CD4-positive, alpha-beta T cell (primary cell): Measurements from ENCODE around the gene ABLIM2. TPM values are rescaled to one million over a fixed set of nuclear protein-coding genes. Genes with fewer than 3 reads are reported as not detected.

Experiments used
- ATAC-seq: fragments of 200-7000 bp; cut with Tn5 transposase; one replicate; pipeline ENCODE4 v1.10.0; 2022; ENCODE audit warnings: mild to moderate bottlenecking; ENCODE audit not compliant: poor library complexity
- CTCF ChIA-PET: fragments of 350-600 bp; sonication (Branson Sonifier 250); formaldehyde crosslinking; loops from one replicate; lab custom pipeline; 2021; ENCODE audit warnings: antibody characterized with exemption, inconsistent platforms; lab: Charles Lee
- POLR2A ChIA-PET: fragments of 350-600 bp; sonication (Branson Sonifier 250); formaldehyde crosslinking; loops from one replicate; lab custom pipeline; 2021; ENCODE audit warnings: antibody characterized with exemption, inconsistent platforms; lab: Charles Lee
- DNase-seq, 14 experiments: peaks; one replicate each; pipeline ENCODE4 v3.0.0-alpha.2; 2013 to 2020; ENCODE audit warnings: mixed read lengths in 2 of 14
- H3K27ac ChIP-seq, 2 donors: one replicate each; pipeline versions ENCODE4 v1.5.1 to v1.7.0; 2013; ENCODE audit warnings: low read length in 2 of 2, low read depth in 1 of 2, mild to moderate bottlenecking in 1 of 2
- H3K27me3 ChIP-seq, 2 experiments: 1 replicate in 1 of 2; 2 replicates in 1 of 2; pipeline versions ENCODE4 v1.6.1 to v1.7.0; 2013; ENCODE audit warnings: low read length in 2 of 2, control low read depth in 1 of 2, mild to moderate bottlenecking in 1 of 2, moderate library complexity in 1 of 2; ENCODE audit not compliant: insufficient read depth in 2 of 2, control insufficient read depth in 1 of 2
- H3K36me3 ChIP-seq: one replicate; pipeline ENCODE4 v1.6.1; 2013; ENCODE audit warnings: low read length, control low read depth; ENCODE audit not compliant: insufficient read depth
- H3K4me1 ChIP-seq: one replicate; pipeline ENCODE4 v1.6.1; 2013; ENCODE audit warnings: low read length, control low read depth; ENCODE audit not compliant: insufficient read depth
- H3K4me3 ChIP-seq: one replicate; pipeline ENCODE4 v1.5.1; 2013; ENCODE audit warnings: mild to moderate bottlenecking, low read length, moderate library complexity
- H3K9me3 ChIP-seq, 2 experiments: 1 replicate in 1 of 2; 2 replicates in 1 of 2; pipeline versions ENCODE4 v1.6.1 to v1.7.0; 2013; ENCODE audit warnings: low read length in 2 of 2, mild to moderate bottlenecking in 2 of 2, control low read depth in 1 of 2, moderate library complexity in 1 of 2; ENCODE audit not compliant: control insufficient read depth in 1 of 2, insufficient read depth in 1 of 2
- H3K27ac Mint-ChIP-seq: one replicate; pipeline ENCODE4 v1.8.0; 2020; ENCODE audit warnings: mixed read lengths
- H3K27me3 Mint-ChIP-seq: one replicate; pipeline ENCODE4 v1.8.0; 2021; ENCODE audit warnings: mixed read lengths
- H3K36me3 Mint-ChIP-seq: one replicate; pipeline ENCODE4 v1.8.0; 2021; ENCODE audit warnings: low read depth, mixed read lengths
- H3K4me1 Mint-ChIP-seq: one replicate; pipeline ENCODE4 v1.8.0; 2021; ENCODE audit warnings: low read depth, mixed read lengths
- H3K4me3 Mint-ChIP-seq: one replicate; pipeline ENCODE4 v1.8.0; 2020; ENCODE audit warnings: mild to moderate bottlenecking, mixed read lengths
- H3K9me3 Mint-ChIP-seq: one replicate; pipeline ENCODE4 v1.8.0; 2020; ENCODE audit warnings: mixed read lengths
- CTCF ChIP-seq: fragments of 200-600 bp; IDR thresholded peaks from one replicate; pipeline ENCODE4 v1.8.0; 2022; ENCODE audit warnings: antibody characterized with exemption, mild to moderate bottlenecking
- intact Hi-C, 2 experiments: fragments of 100-400 bp; cut with DNase I in 1 of 2; cut with micrococcal nuclease in 1 of 2; formaldehyde crosslinking; loops; one replicate each; pipeline versions ENCODE4 v1.15.1 to v1.9.0; 2023 to 2025; cut with DNase I, micrococcal nuclease
- total RNA-seq, 174 experiments: library from RNA in 2 of 174; stranded (reverse) in 2 of 174; gene quantifications; one replicate each; pipeline ENCODE4 v1.2.3 and lab custom pipeline; 2021 to 2026

ABLIM2 gene
- total RNA-seq, 2 experiments from 2014 or later: 2.5 to 2.7 TPM

- no peak overlapping the region for H3K27ac ChIP-seq
- no peaks in the 10 kb centered on the region for H3K4me1 Mint-ChIP-seq
- TF ChIP-seq CTCF: no peak
- H3K4me1 ChIP-seq: no peaks in the 10 kb centered on the region
- DNase-seq: no peak
- intact Hi-C loops: no loop called here
- POLR2A ChIA-PET: no interaction called here
- no peak overlapping the region for H3K4me3 Mint-ChIP-seq
- no peak overlapping the region for H3K4me3 ChIP-seq
- H3K9me3 ChIP-seq: no peaks in the 10 kb centered on the region
- H3K27me3 Mint-ChIP-seq: no peaks in the 10 kb centered on the region
- no peaks in the 10 kb centered on the region for H3K9me3 Mint-ChIP-seq
- H3K27ac Mint-ChIP-seq: no peak overlapping the region
- no peaks in the 10 kb centered on the region for H3K36me3 Mint-ChIP-seq
- peaks cover 0 to 3% of the 10 kb centered on the region in 2 experiments for H3K27me3 ChIP-seq
- no peak for ATAC-seq
- no peaks in the 10 kb centered on the region for H3K36me3 ChIP-seq
- CTCF ChIA-PET: no interaction called here
Observed at GRCh38 chr4:8029689-8030088, 128.9 kb downstream of the ABLIM2 start.

GRCh38 chr4:8028884-8029568, 129.6 kb downstream of the ABLIM2 start:
- no peak for TF ChIP-seq CTCF
- DNase-seq: no peak
- Mint-ChIP-seq H3K9me3 (no peaks in the 10 kb centered on the region), H3K4me1 (no peaks in the 10 kb centered on the region), H3K4me3 (no peak overlapping the region), H3K27me3 (no peaks in the 10 kb centered on the region), H3K36me3 (no peaks in the 10 kb centered on the region), H3K27ac (no peak overlapping the region)
- Histone ChIP-seq H3K27me3 (peaks cover 0 to 1% of the 10 kb centered on the region in 2 experiments), H3K36me3 (no peaks in the 10 kb centered on the region), H3K4me3 (no peak overlapping the region), H3K27ac (no peak overlapping the region), H3K4me1 (no peaks in the 10 kb centered on the region), H3K9me3 (no peaks in the 10 kb centered on the region)
- intact Hi-C loops: no loop called here
- POLR2A ChIA-PET: no interaction called here
- CTCF ChIA-PET: no interaction called here
- ATAC-seq: no peak

- ATAC-seq: no peak
- H3K4me3 ChIP-seq: no peak overlapping the region
- no peak for TF ChIP-seq CTCF
- no peak for DNase-seq
- H3K9me3 ChIP-seq: no peaks in the 10 kb centered on the region
- H3K4me3 Mint-ChIP-seq: no peak overlapping the region
- no peaks in the 10 kb centered on the region for H3K27me3 ChIP-seq
- no peaks in the 10 kb centered on the region for H3K9me3 Mint-ChIP-seq
- no peak overlapping the region for H3K27ac ChIP-seq
- H3K4me1 Mint-ChIP-seq: no peaks in the 10 kb centered on the region
- H3K36me3 ChIP-seq: no peaks in the 10 kb centered on the region
- H3K4me1 ChIP-seq: no peaks in the 10 kb centered on the region
- intact Hi-C loops: no loop called here
- ChIA-PET POLR2A (no interaction called here), CTCF (no interaction called here)
- no peaks in the 10 kb centered on the region for H3K36me3 Mint-ChIP-seq
- H3K27ac Mint-ChIP-seq: no peak overlapping the region
- H3K27me3 Mint-ChIP-seq: no peaks in the 10 kb centered on the region
Observed at GRCh38 chr4:8028368-8028767, 130.2 kb downstream of the ABLIM2 start.
